SK-N-SH (cell line): ENCODE results near the gene SIX2. TPM values are rescaled to one million over a fixed set of nuclear protein-coding genes. Genes with fewer than 3 reads are reported as not detected.

Experiments
- CTCF ChIA-PET: fragments of 300-600, 350-600 bp; formaldehyde crosslinking; extraction: SDS; loops from one replicate; lab custom pipeline; 2021; lab: Yijun Ruan, JAX
- POLR2A ChIA-PET: fragments of 350-600 bp; sonication (Branson Sonifier 250); formaldehyde crosslinking; extraction: SDS; loops from one replicate; lab custom pipeline; 2020; ENCODE audit warnings: antibody characterized with exemption, inconsistent platforms; lab: Yijun Ruan, JAX
- DNase-seq: peaks from one replicate; pipeline ENCODE4 v3.0.0; 2012
- H2AFZ ChIP-seq: fragments of 200-600 bp; sonication (generic); 2 replicates; pipeline ENCODE4 v1.8.1; 2016; ENCODE audit warnings: antibody characterized with exemption, mild to moderate bottlenecking, low read depth
- H3F3A ChIP-seq: fragments of 200-600 bp; sonication (generic); replicated peaks from 2 replicates; pipeline ENCODE3; 2016; ENCODE audit warnings: antibody characterized with exemption, mild to moderate bottlenecking; ENCODE audit not compliant: insufficient read depth
- H3K27ac ChIP-seq, 2 experiments: fragments of 200-500 bp in 1 of 2; fragments of 200-600 bp in 1 of 2; sonication (Bioruptor generic) in 1 of 2; sonication (generic), shearing (Covaris generic) in 1 of 2; 2 replicates each; pipeline versions ENCODE4 v1.5.1 to v1.6.1; 2014 to 2016; ENCODE audit warnings: low read depth in 2 of 2, inconsistent platforms in 1 of 2, low read length in 1 of 2, mild to moderate bottlenecking in 1 of 2, mixed read lengths in 1 of 2
- H3K27me3 ChIP-seq: fragments of 200-600 bp; sonication (generic), shearing (Covaris generic); 2 replicates; pipeline ENCODE4 v1.6.1; 2016; ENCODE audit warnings: mixed run types; ENCODE audit not compliant: insufficient read depth
- H3K36me3 ChIP-seq, 2 experiments: fragments of 200-500 bp in 1 of 2; fragments of 200-600 bp in 1 of 2; sonication (Bioruptor generic) in 1 of 2; sonication (generic) in 1 of 2; replicated peaks in 1 of 2; 2 replicates each; pipeline versions ENCODE3 to v1.5.1; 2014 to 2016; ENCODE audit warnings: low read length in 1 of 2, mild to moderate bottlenecking in 1 of 2; ENCODE audit not compliant: insufficient read depth in 2 of 2, control insufficient read depth in 1 of 2
- H3K4me1 ChIP-seq, 2 experiments: fragments of 200-500 bp in 1 of 2; fragments of 200-600 bp in 1 of 2; sonication (Bioruptor generic) in 1 of 2; sonication (generic), shearing (Covaris generic) in 1 of 2; 2 replicates each; pipeline versions ENCODE4 v1.5.1 to v1.6.1; 2014 to 2016; ENCODE audit warnings: low read depth in 1 of 2, low read length in 1 of 2, mixed run types in 1 of 2; ENCODE audit not compliant: insufficient read depth in 2 of 2, control insufficient read depth in 1 of 2
- H3K4me2 ChIP-seq: fragments of 200-600 bp; sonication (generic), shearing (Covaris generic); 2 replicates; pipeline ENCODE4 v1.6.1; 2017; ENCODE audit warnings: mixed run types
- H3K4me3 ChIP-seq, 2 experiments: fragments of 200-500 bp in 1 of 2; fragments of 200-600 bp in 1 of 2; sonication (Bioruptor generic) in 1 of 2; sonication (generic), shearing (Covaris generic) in 1 of 2; 2 replicates each; pipeline versions ENCODE4 v1.5.1 to v1.8.1; 2014 to 2016; ENCODE audit warnings: low read depth in 2 of 2, inconsistent platforms in 1 of 2, low read length in 1 of 2, mild to moderate bottlenecking in 1 of 2, mixed read lengths in 1 of 2, moderate library complexity in 1 of 2
- H3K79me2 ChIP-seq: fragments of 200-600 bp; sonication (generic); 2 replicates; pipeline ENCODE4 v1.8.1; 2017; ENCODE audit warnings: mild to moderate bottlenecking; ENCODE audit not compliant: insufficient read depth
- H3K9ac ChIP-seq: fragments of 200-600 bp; sonication (generic); 2 replicates; pipeline ENCODE4 v1.6.1; 2017; ENCODE audit warnings: mixed run types
- H3K9me2 ChIP-seq: fragments of 200-600 bp; sonication (generic); 2 replicates; pipeline ENCODE4 v1.6.1; 2017; ENCODE audit warnings: mixed run types
- H3K9me3 ChIP-seq: fragments of 200-600 bp; sonication (generic); 2 replicates; pipeline ENCODE4 v1.6.1; 2017; ENCODE audit warnings: mixed run types, mild to moderate bottlenecking, moderate library complexity
- H4K20me1 ChIP-seq: fragments of 200-600 bp; sonication (generic); 2 replicates; pipeline ENCODE4 v1.6.1; 2017; ENCODE audit warnings: mild to moderate bottlenecking, mixed run types; ENCODE audit not compliant: insufficient read depth
- CHD2 ChIP-seq: fragments of 150-350 bp; IDR thresholded peaks from 2 replicates; pipeline ENCODE4 v1.6.1; 2018; ENCODE audit warnings: low read length; ENCODE audit not compliant: partially characterized antibody
- EP300 ChIP-seq, 2 experiments: IDR thresholded peaks; 2 replicates each; pipeline versions ENCODE4 v1.4.0 to v1.6.1; 2012; ENCODE audit warnings: borderline replicate concordance in 1 of 2, low read depth in 1 of 2, low read length in 1 of 2
- EZH2phosphoT487 ChIP-seq: fragments of 200-600 bp; sonication (generic); IDR thresholded peaks from 2 replicates; pipeline ENCODE4 v1.6.1; 2017; ENCODE audit warnings: low read depth, mixed run types, mild to moderate bottlenecking, antibody characterized with exemption, moderate library complexity, borderline replicate concordance
- FOSL2 ChIP-seq: IDR thresholded peaks from 2 replicates; pipeline ENCODE4 v1.4.0; 2012; ENCODE audit warnings: low read depth, mild to moderate bottlenecking, moderate library complexity, borderline replicate concordance
- FOXJ3 ChIP-seq: sonication (generic); formaldehyde crosslinking; IDR thresholded peaks from 2 replicates; pipeline ENCODE4 v1.5.1; 2020; ENCODE audit warnings: mild to moderate bottlenecking, missing genetic modification reagents
- FOXM1 ChIP-seq: IDR thresholded peaks from 2 replicates; pipeline ENCODE4 v1.4.0; 2012; ENCODE audit warnings: low read depth, mild to moderate bottlenecking
- GABPA ChIP-seq: IDR thresholded peaks from 2 replicates; pipeline ENCODE4 v1.4.0; 2012; ENCODE audit warnings: low read depth, mild to moderate bottlenecking
- GATA2 ChIP-seq: sonication (generic); formaldehyde crosslinking; IDR thresholded peaks from 2 replicates; pipeline ENCODE4 v1.5.0; 2020; ENCODE audit warnings: mild to moderate bottlenecking, missing genetic modification reagents
- IRF3 ChIP-seq: fragments of 150-350 bp; IDR thresholded peaks from 2 replicates; pipeline ENCODE4 v1.6.1; 2016; ENCODE audit warnings: mild to moderate bottlenecking, low read depth, low read length
- MEF2A ChIP-seq: IDR thresholded peaks from 2 replicates; pipeline ENCODE4 v1.4.0; 2012; ENCODE audit warnings: low read depth, borderline replicate concordance
- MXI1 ChIP-seq: IDR thresholded peaks from 2 replicates; pipeline ENCODE4 v1.6.1; 2012; ENCODE audit warnings: mild to moderate bottlenecking, low read depth, low read length, improper control_type of control experiment
- NRF1 ChIP-seq: IDR thresholded peaks from 2 replicates; pipeline ENCODE4 v1.6.1; 2012; ENCODE audit warnings: low read depth, mild to moderate bottlenecking, low read length
- POLR2AphosphoS5 ChIP-seq: IDR thresholded peaks from 2 replicates; pipeline ENCODE4 v1.6.1; 2012; ENCODE audit warnings: low read depth, low read length
- RXRA ChIP-seq: IDR thresholded peaks from 2 replicates; pipeline ENCODE4 v1.4.0; 2012; ENCODE audit warnings: low read depth, mild to moderate bottlenecking, borderline replicate concordance
- SIN3A ChIP-seq: IDR thresholded peaks from 2 replicates; pipeline ENCODE4 v1.6.1; 2012; ENCODE audit warnings: low read depth, mild to moderate bottlenecking, low read length, moderate library complexity, borderline replicate concordance
- TAF1 ChIP-seq: IDR thresholded peaks from 2 replicates; pipeline ENCODE4 v1.6.1; 2012; ENCODE audit warnings: low read depth, mild to moderate bottlenecking, low read length, moderate library complexity, borderline replicate concordance
- YY1 ChIP-seq: IDR thresholded peaks from 2 replicates; pipeline ENCODE4 v1.4.0; 2012; ENCODE audit warnings: low read depth, mild to moderate bottlenecking
- ZBTB33 ChIP-seq: IDR thresholded peaks from 2 replicates; pipeline ENCODE4 v1.4.0; 2012; ENCODE audit warnings: low read depth, borderline replicate concordance
- WGBS: methylation state at CpG from one replicate; pipeline ENCODE4 v1.1.6; 2017; ENCODE audit warnings: low lambda C conversion rate; 5-methylcytosine and 5-hydroxymethylcytosine counted together
- polyA plus RNA-seq, 3 experiments: library from polyadenylated mRNA; depleted of rRNA; stranded (reverse); fragments of >200 nt; gene quantifications; 2 replicates each; pipeline ENCODE4 v1.2.3, GENCODE V29; 2012

Gene SIX2
- polyA plus RNA-seq, 1 of the 3 experiments (the other 2 are of a cell fraction) = 0.76 TPM

- Histone ChIP-seq H3K27me3 (no peaks in the 10 kb centered on the region), H4K20me1 (no peaks in the 10 kb centered on the region), H3K79me2 (no peaks in the 10 kb centered on the region), H3K9me2 (no peaks in the 10 kb centered on the region), H3K9ac (no peak overlapping the region), H3K4me3 (no peak overlapping the region), H2AFZ (no peak overlapping the region), H3K4me2 (no peak overlapping the region), H3F3A (no peaks in the 10 kb centered on the region), H3K4me1 (peaks cover 0 to 12% of the 10 kb centered on the region in 2 experiments; a peak in 1 of 4 replicates), H3K27ac (no peak overlapping the region), H3K9me3 (no peaks in the 10 kb centered on the region), H3K36me3 (no peaks in the 10 kb centered on the region)
- ChIA-PET CTCF (interaction anchor here (1.7 to 3.1 kb wide), 3 partner anchors 8 to 573 kb away, joined by 5 to 15 read pairs (median 8); no protein-coding TSS in a partner anchor), POLR2A (no interaction called here)
- TF ChIP-seq TAF1 (no peak), GABPA (no peak), POLR2AphosphoS5 (no peak), CHD2 (no peak), MXI1 (no peak), SIN3A (no peak), ZBTB33 (no peak), FOXM1 (no peak), MEF2A (no peak), RXRA (no peak), EP300 (IDR thresholded peaks at IDR 0.05; ENCODE audit: borderline replicate concordance in 1 of 2, low read depth in 1 of 2, low read length in 1 of 2) (no peak), EZH2phosphoT487 (no peak), FOSL2 (no peak), IRF3 (no peak), FOXJ3 (CRISPR knock-in tag) (no peak), YY1 (no peak), NRF1 (no peak), GATA2 (no peak)
- DNase-seq = peak; percentile 31
- WGBS = 89% methylated on average over 25 of the region's 25 CpGs
Measured at GRCh38 chr2:45005261-45006002, 3.8 kb downstream of the SIX2 start.
